Stimulated activated CD4-positive, alpha-beta T cell treated with anti-CD3 and anti-CD28 coated beads, Interleukin-1b, Interleukin-23, amount 100 ng/mL, for 48 hours (primary cell): ENCODE results near the gene LRRC61.

ENCODE experiments used
- DNase-seq: peaks from one replicate; pipeline ENCODE4 v3.0.0-alpha.2; 2020

LRRC61 gene

DNA sequence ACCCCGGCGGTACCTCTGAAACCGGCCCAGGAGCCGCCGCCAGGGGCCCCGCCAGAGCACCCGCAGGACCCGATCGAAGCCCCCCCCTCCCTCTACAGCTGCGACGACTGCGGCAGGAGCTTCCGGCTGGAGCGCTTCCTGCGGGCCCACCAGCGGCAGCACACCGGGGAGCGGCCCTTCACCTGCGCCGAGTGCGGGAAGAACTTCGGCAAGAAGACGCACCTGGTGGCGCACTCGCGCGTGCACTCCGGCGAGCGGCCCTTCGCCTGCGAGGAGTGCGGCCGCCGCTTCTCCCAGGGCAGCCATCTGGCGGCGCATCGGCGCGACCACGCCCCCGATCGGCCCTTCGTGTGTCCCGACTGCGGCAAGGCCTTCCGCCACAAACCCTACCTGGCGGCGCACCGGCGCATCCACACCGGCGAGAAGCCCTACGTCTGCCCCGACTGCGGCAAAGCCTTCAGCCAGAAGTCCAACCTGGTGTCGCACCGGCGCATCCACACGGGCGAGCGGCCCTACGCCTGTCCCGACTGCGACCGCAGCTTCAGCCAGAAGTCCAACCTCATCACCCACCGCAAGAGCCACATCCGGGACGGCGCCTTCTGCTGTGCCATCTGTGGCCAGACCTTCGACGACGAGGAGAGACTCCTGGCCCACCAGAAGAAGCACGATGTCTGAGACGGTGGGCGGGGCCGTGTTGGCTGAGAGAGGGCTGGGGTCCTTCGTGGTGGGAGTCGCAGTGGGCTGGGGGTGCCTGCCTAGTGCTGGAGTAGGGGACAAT, 49.3 kb downstream of the LRRC61 start:
- no peak for DNase-seq

DNA sequence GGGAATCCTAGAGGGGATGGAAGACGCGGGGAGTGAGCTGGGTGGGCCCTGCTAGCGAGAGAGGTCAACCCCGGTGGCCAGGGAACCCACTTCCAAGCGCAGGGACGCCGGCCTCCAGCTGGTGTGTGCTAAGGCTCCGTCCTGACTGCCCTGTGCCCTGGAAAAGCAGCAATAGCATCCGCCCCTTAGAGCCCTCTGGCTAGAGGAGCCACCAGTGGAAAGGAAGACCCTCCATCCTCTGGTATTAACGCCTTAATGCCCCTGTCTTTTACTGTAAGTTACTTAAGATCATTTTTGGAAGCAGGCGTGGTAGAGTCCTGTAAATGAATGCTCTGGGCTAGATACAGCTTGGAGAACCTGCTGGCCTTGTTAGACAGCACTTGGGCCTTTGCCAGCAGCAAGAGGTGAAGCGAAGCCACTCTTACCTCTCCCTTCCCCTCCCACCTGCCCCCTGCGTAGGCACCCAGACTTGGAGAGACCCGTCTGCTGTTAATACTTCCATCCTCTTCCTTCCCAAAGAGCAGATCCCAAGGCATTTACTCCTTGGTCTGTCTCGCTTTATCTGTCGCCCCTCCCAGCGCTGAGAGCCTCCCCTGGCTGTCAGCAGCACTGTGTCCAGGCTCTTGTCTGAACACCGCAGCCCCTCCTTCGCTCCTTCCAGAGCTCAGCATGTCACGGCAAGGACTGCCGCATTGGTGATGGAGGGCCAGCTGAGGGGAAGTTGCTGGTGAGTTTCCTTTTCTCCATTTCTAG, 50.1 kb downstream of the LRRC61 start:
- DNase-seq = no peak

GRCh38 chr7:150374026-150374425, 50.9 kb downstream of the LRRC61 start:
- DNase-seq = no peak

DNA sequence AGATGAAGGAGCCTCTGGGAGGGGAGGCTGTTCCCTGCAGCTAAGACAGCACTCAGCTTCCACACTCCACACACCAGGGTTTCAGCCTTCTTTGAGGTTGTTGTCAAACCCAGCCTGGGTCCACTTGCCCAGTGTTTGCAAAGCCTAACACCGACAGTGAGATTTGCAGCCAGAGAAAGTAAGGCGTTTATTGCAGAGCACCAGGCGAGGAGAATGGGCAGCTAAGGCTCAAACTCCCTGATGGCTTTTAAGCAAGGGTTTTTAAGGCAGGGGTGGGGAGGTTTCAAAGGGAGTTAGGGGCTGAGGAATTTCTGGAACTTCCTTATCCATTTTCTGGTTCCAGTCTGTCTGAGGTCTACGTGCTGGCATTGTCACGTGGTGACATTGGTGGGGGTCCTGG, 51.3 kb downstream of the LRRC61 start:
- DNase-seq = no peak

GRCh38 chr7:150375662-150376521, 52.7 kb downstream of the LRRC61 start:
- peak; percentile 60 for DNase-seq

DNA sequence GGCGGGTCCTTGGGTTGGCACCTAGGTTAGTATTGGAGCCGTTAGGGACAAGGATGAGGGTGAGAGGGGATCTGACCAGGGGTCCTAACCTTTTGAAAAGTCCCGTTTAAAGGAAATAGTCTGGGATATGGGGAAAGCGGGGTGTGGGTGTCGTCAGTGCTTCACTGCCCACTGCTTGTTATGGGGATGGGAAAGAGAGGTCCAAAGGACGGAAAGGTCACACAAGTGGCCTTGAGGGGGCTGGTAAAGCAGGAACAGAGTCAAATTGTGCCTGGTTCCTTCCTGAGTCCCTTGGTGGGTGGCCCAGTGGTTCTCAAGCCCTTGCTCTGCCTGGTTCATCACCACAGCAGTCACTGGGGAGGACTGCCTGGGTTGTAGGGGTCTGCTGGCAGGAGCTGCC, 53.4 kb downstream of the LRRC61 start:
- no peak for DNase-seq

GRCh38 chr7:150377196-150377595, 54.0 kb downstream of the LRRC61 start:
- no peak for DNase-seq

DNA sequence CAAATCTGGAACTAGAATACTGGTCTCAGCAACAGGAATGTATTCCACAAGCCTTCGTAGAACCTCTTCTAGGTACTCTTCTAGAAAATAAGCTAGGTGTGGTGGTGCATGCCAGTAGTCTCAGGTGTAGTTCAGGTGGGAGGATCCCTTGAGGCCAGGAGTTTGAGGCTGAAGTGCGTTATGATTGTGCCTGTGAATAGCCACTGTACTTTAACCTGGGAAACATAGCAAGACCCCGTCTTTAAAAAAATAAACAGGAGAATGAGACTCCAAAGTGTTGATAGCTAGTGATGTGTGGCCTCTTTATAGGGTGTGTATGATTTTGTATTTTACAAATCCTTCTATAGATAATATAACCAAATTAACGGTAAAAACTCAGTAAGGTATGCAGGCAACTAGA, 54.5 kb downstream of the LRRC61 start:
- DNase-seq = no peak

DNA sequence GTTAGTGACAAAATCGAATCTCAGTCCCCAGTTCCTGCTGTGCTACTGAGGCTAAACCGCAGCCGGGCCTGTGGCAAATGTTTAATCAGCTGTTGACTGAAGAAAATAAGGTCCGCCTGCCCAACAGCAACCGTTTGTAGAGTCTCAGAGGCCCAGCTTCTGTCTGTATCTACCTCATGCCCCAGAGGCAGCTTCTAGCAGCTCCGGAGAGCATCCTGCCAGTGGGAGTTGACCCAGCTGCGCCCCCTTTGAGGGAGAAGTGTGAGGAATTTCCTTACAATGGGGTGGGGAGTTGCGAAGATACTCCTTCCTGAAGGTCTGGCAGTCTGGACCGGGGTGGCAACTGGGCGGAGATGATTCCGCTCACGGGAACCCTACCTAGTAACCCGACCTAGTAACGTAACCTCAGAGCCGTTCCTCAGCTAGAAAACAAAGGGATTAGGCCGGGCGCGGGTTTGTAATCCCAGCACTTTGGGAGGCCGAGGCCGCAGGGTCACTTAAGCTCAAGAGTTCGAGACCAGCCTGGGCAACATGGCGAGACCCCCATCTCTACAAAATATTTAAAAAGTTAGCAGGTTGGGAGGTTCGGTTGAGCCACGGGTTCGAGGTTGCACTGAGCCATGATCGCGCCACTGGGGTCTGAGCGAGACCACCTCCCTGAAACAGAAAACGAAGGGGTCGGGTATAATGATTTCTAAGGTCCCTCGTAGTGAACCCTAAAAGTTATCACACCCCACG, 55.1 kb downstream of the LRRC61 start:
- no peak for DNase-seq

- peak; percentile 91 for DNase-seq
Observed at GRCh38 chr7:150378853-150379440, 55.8 kb downstream of the LRRC61 start, which contains the start of gene ZNF775. Gene ZNF775, plus strand, starts transcription at chr7:150379330. Its CDS starts 9,141 bp downstream, at chr7:150388471.

DNA sequence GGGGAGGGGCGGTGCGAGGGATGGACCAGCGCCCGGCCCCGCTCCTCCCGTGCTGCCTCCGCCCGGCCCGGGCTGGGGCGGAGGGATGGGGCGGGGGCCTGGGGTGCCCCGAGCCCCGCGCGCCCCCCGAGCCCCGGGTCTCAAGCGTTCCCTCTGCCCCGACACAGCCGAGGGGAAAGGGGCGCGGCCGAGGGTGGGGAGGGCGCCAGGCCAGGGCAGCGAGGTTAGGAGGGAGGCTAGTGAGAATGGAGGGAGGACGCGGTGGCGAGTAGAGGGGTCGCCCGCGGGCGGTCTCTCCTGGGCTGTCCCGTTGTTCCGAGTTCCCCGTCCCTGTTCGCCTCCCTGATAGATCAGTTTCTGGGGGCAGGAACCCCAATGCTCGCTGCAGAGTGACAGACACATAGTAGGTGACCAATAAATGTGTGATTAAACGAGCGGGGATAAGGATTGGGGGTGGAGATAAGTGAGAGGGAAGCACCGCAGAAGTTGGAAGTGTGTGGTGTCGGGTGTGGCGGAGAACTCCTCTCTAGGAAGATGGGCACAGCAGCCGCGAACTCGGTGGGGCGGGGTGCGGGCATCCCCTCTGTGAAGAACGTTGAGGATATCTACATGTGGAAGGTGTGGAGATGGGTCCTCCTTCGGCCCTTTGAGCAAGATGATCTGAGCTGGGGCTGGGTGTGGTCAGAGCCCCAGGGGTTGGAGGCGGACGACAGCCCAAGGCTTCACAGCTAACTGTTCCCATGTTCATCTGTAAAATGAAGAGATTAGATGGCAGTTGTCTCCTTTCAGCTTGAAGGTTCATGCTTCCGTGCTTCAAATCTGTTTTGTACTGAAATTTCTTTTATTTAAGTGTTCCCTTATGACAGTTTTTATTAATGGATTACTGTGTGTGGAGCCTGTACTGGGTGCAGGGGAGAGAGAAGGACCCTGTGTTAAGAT, 56.6 kb downstream of the LRRC61 start:
- no peak for DNase-seq

DNA sequence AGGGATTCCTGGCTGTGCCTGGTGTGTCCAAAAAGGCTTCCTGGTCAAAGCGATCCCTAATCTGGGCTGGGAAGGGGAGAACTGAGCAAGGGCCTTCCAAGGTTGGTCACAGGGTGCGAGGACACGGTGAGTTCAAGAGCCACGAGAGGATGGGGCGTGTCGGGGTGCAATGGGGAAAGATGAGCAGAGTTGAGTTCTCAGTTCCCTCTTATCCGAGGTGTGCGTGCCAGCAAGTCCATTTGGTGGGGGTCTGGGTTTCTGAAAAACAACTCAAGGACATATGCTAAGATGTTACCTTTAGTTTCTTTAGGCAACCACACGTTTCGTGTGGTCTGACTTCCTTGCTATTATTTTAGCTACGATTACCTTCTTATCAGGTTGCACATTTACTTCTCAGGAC, 57.3 kb downstream of the LRRC61 start:
- DNase-seq = no peak

GRCh38 chr7:150381096-150381495, 57.9 kb downstream of the LRRC61 start:
- DNase-seq = no peak

DNA sequence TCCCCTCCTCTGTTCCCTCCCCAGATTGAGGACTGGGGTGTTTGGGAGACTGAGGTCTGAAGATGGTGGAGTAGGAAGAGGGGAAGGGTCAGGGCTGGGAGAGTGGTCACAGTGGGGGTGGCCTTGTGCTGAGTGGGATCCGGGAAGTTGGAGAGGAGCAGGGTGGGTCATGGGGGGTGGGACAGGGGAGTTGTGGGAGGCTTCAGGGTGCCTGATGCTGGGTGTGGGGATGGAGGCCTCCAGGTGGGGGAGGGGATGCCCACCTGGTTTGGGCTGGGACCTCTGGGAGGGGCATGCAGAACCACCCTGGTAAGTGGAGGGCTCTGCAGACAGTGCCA, 58.6 kb downstream of the LRRC61 start:
- DNase-seq = no peak

DNA sequence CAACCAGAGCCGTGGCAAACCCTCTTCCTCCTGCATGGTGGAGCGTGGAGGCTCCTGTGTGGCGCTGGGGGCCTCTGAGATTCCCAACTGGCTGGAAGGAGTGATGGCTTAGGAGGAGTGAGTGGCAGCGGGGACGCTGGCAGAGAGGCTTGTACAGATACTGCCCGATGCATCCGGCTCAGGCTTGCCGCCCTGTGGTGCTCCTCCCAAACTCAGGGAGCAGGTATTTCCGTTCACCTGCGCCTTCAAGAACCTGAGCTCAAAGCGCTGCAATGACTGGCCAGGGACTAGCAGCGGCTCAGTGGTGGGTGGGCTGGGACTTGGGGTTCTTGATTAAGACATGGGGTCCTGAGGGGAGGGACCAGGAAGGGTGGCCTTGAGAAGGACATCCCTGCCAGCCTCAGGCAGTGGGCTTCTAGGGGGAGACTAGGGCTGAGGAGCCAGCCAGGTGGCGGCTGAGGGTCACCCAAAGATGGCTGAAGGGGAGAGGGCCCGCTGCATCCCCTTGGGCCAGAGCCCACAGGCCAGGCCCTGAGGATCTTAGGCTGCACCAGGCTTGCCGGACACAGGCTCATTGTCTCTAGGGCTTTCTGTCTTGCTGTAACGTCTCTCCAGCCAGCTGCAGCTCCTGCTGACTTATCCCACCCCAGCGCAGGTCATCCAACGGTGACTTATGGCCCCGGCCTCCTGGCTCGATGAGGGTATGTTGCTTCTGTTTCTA, 59.1 kb downstream of the LRRC61 start:
- no peak for DNase-seq

DNA sequence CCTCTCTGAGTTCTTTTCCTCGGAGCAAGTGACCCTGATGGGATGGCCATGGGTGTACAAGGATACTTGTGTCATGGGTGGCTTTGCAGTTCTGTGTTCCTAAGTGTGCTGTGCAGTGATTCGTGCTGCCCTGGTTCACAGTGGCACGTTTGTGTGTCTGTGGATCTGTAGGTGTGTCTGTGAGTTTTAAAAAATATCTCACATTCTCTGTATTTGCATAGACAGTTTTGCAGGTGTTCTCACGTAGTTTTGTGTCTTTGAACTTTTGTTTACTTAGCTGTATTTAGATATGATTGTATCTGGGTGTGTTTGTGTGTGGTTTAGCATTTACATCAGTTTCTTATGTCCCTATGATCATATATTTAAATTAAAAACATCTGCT, 59.7 kb downstream of the LRRC61 start:
- DNase-seq = no peak

DNA sequence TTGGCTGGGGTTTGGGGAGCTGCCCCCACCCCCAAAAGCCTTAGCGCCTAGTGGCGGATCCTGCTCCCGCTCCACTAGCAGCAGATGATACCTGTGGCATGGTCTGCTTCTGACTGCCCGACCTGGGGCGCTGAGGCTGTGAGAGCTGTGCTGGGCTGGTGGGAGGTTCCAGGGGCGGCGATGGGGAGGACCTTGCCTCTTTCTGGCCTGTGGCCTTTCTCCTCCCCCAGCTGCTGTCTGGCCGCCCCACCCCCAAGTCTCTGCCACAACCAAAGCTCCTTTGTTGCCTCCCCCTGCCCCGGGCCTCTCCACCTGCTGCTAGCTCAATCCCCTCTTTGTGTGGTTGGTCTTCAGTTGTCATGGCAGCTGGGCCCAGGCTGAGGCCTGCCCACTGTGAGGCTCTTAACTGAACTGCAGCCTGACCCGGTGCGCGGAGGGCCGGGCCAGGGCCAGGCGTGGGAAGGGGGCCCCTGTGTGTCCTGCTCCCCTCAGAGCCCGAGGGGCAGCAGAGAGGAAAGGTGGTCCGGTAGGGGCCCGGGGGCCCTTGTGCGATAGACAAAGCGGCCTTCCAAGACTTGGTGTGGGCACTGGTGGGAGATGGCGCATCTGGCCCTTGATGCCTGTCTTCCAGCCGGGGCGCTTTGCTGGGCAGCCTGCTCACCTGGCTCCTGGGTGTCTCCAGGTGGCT, 60.7 kb downstream of the LRRC61 start:
- no peak for DNase-seq

GRCh38 chr7:150384406-150385301, 61.5 kb downstream of the LRRC61 start:
- DNase-seq = no peak

DNA sequence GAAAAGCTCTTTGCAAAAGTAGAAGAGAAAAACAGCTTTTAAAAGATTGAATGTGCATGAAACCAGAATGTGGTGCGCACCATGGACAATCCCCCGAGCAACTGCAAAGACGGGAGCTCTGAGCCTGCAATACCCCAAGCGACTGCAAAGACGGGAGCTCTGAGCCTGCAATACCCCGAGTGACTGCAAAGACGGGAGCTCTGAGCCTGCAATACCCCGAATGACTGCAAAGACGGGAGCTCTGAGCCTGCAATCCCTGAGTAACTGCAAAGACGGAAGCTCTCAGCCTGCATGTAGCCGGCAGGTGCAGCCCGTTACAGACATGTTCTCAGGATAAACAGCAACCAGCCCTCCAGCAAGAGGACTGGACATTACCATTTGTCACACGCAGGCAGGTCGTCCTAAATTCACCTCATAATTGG, 62.2 kb downstream of the LRRC61 start:
- no peak for DNase-seq
